Heart left ventricle (tissue), 16 donors: Measurements from ENCODE around the gene MRPL55. TPM values are rescaled to one million over a fixed set of nuclear protein-coding genes. Genes with fewer than 3 reads are reported as not detected.
"Not testable (repeated sequence)": the region's sequence is repeated elsewhere in the genome, so short reads cannot be mapped to it uniquely, and the experiment has no call there.

Source experiments
- ATAC-seq, 4 donors: fragments of 200-7000 bp; cut with Tn5 transposase; one replicate each; pipeline ENCODE4 v1.9.1; 2020 to 2022; ENCODE audit warnings: moderate library complexity in 4 of 4, mild to moderate bottlenecking in 3 of 4, moderate number of reproducible peaks in 1 of 4
- DNase-seq, 5 donors: peaks; one replicate each; pipeline ENCODE4 v3.0.0-alpha.2; 2020
- H3K27ac ChIP-seq, 12 donors: fragments of 200-600 bp; sonication (generic) in 4 of 12; one replicate each; pipeline versions ENCODE4 v1.5.0 to v1.8.0; 2016 to 2022; ENCODE audit warnings: mild to moderate bottlenecking in 2 of 12
- H3K27me3 ChIP-seq, 9 donors: fragments of 200-600 bp; sonication (generic) in 2 of 9; one replicate each; pipeline versions ENCODE4 v1.5.1 to v1.8.0; 2016 to 2022; ENCODE audit warnings: mild to moderate bottlenecking in 3 of 9
- H3K36me3 ChIP-seq, 9 donors: fragments of 200-600 bp; sonication (generic) in 2 of 9; one replicate each; pipeline versions ENCODE4 v1.5.0 to v1.8.0; 2018 to 2022; ENCODE audit warnings: mild to moderate bottlenecking in 2 of 9
- H3K4me1 ChIP-seq, 12 donors: fragments of 200-600 bp; sonication (generic) in 4 of 12; one replicate each; pipeline versions ENCODE4 v1.5.0 to v1.8.0; 2016 to 2022; ENCODE audit warnings: mild to moderate bottlenecking in 3 of 12
- H3K4me3 ChIP-seq, 12 donors: fragments of 200-600 bp; sonication (generic) in 4 of 12; one replicate each; pipeline versions ENCODE4 v1.5.0 to v1.8.0; 2017 to 2022; ENCODE audit warnings: mild to moderate bottlenecking in 9 of 12, moderate library complexity in 4 of 12
- H3K9me3 ChIP-seq, 12 donors: fragments of 200-600 bp; sonication (generic) in 4 of 12; one replicate each; pipeline versions ENCODE4 v1.5.0 to v1.8.0; 2016 to 2022; ENCODE audit warnings: mild to moderate bottlenecking in 1 of 12
- CTCF ChIP-seq, 12 donors: fragments of 200-600 bp; sonication (generic) in 4 of 12; IDR thresholded peaks; one replicate each; pipeline versions ENCODE4 v1.5.0 to v1.8.0; 2018 to 2022; ENCODE audit warnings: antibody characterized with exemption in 12 of 12, mild to moderate bottlenecking in 5 of 12
- POLR2A ChIP-seq, 2 donors: fragments of 450-650 bp; IDR thresholded peaks; one replicate each; pipeline ENCODE4 v1.6.1; 2017; ENCODE audit warnings: antibody characterized with exemption in 2 of 2, mild to moderate bottlenecking in 2 of 2, moderate library complexity in 2 of 2
- WGBS, 4 donors: extraction: QIAGEN DNeasy Blood & Tissue Kit in 2 of 4; methylation state at CpG; one replicate each; pipeline versions ENCODE4 v1.1.5 to v1.1.7; 2013 to 2018; 5-methylcytosine and 5-hydroxymethylcytosine counted together
- intact Hi-C, 10 donors: fragments of 100-400 bp; cut with DNase I; formaldehyde crosslinking; loops; one replicate each; pipeline versions ENCODE4 v1.11.1 to v1.14.2; 2022
- polyA plus RNA-seq, 2 donors: library from polyadenylated mRNA; stranded (reverse); fragments of 200-250 nt; gene quantifications; one replicate each; pipeline ENCODE4 v1.2.3, GENCODE V29; 2013
- total RNA-seq, 9 donors: library from RNA; depleted of rRNA in 2 of 9; stranded (reverse); fragments of >200 nt in 2 of 9; fragmentation: NEBNext Ultra II Directional in 3 of 9; extraction: Animal tissue kit (Norgen Biotek cat#: 25700) in 3 of 9; gene quantifications; one replicate each; pipeline versions ENCODE4 v1.1.0 to v1.2.4, GENCODE V29; 2016 to 2023
- donor health status: ischemic (EF 13 %, LVEDD 7.1; RV severe dilation, severe dysfunction).
- donor health status: healthy with polysubstance abuse.
- donor health status: DM: no; HTN: yes; CAD: no.
- donor health status: DM: no; HTN: no; CAD: no.
- donor health status: ischemic (EF 25% LVEDD 6.9; RV normal size, moderate dysfunction).
- donor health status: ischemic (EF 25% LVEDD 5.7; RV mildly dilated, moderate dysfunction).
- donor health status: healthy.
- donor health status: DM: yes; HTN: yes; CAD: no.
- donor health status: ischemic (EF 35%, LVEDD 5.7; RV mildly dilated, moderate dysfunction).
- donor health status: nonischemic (EF 11% LVEDD 7.7; RV severe dilation, severe dysfunction).
- donor health status: DM: yes; HTN: yes; CAD: no.
- donor health status: PGD.
- donor health status: ischemic (EF 29% LVEDD 5.4; RV normal size, mild dysfunction).
- donor health status: nonischemic (EF 23%, LVEDD 6.1; RV moderate dilation, normal function).

Gene MRPL55
- total and polyA plus RNA-seq, 11 donors = 35.5 to 141 (median 55.1) TPM

- peaks cover 5 to 23% (median 16%) of the 10 kb centered on the region in 12 donors for H3K4me1 ChIP-seq
- DNase-seq = no peak
These were observed 3.5 kb upstream of the MRPL55 start for GRCh38 chr1:228112617-228113016.

GRCh38 chr1:228112167-228112566 is 3.1 kb upstream of the MRPL55 start:
- Histone ChIP-seq H3K36me3 (peaks cover 0 to 10% (median 6%) of the 10 kb centered on the region in 9 donors), H3K9me3 (no peaks in the 10 kb centered on the region), H3K4me1 (peaks cover 5 to 24% (median 16%) of the 10 kb centered on the region in 12 donors), H3K27me3 (no peaks in the 10 kb centered on the region), H3K27ac (no peak overlapping the region), H3K4me3 (no peak overlapping the region)
- 91 to 95% (median 92%) methylated on average over 7 of the region's 7 CpGs for WGBS, 4 donors
- DNase-seq (no peak), ATAC-seq (no peak)
- intact Hi-C loops = no loop called here
- TF ChIP-seq POLR2A (IDR thresholded peaks at IDR 0.05) (no peak), CTCF (IDR thresholded peaks at IDR 0.05) (no peak)

More at GRCh38 chr1:228112617-228113016, 3.5 kb upstream of the MRPL55 start:
- ATAC-seq = no peak
- intact Hi-C loops = no loop called here
- H3K36me3 ChIP-seq = peaks cover 0 to 5% (median 2%) of the 10 kb centered on the region in 9 donors
- H3K4me3 ChIP-seq = no peak overlapping the region
- H3K27me3 ChIP-seq = no peaks in the 10 kb centered on the region
- TF ChIP-seq CTCF (IDR thresholded peaks at IDR 0.05) (no peak), POLR2A (IDR thresholded peaks at IDR 0.05) (no peak)
- WGBS, 4 donors = 82 to 93% (median 83%) methylated on average over 1 of the region's 1 CpG
- H3K27ac ChIP-seq = no peak overlapping the region
- H3K9me3 ChIP-seq = no peaks in the 10 kb centered on the region

- H3K27ac ChIP-seq, H3K9me3 ChIP-seq, DNase-seq, H3K4me3 ChIP-seq, ATAC-seq, H3K27me3 ChIP-seq, intact Hi-C loops: not testable (repeated sequence)
- WGBS, 4 donors = 98 to 99% (median 99%) methylated on average over 6 of the region's 6 CpGs
- Histone ChIP-seq H3K36me3 (peaks cover 0 to 18% (median 14%) of the 10 kb centered on the region in 9 donors), H3K4me1 (peaks cover 5 to 24% (median 16%) of the 10 kb centered on the region in 12 donors)
These were observed 2.2 kb upstream of the MRPL55 start for GRCh38 chr1:228111315-228111714.

GRCh38 chr1:228110556-228110955 is 1.5 kb upstream of the MRPL55 start:
- H3K27ac ChIP-seq = peak overlapping the region in 1 of 12 donors; percentile 95

More at GRCh38 chr1:228110556-228110955, 1.5 kb upstream of the MRPL55 start:
- Histone ChIP-seq H3K36me3 (peaks cover 0 to 25% (median 21%) of the 10 kb centered on the region in 9 donors), H3K9me3 (no peaks in the 10 kb centered on the region), H3K4me3 (peak overlapping the region in 2 of 12 donors; percentile 65 to 82), H3K27me3 (no peaks in the 10 kb centered on the region), H3K4me1 (peaks cover 5 to 24% (median 16%) of the 10 kb centered on the region in 12 donors)
- DNase-seq (no peak), ATAC-seq (no peak)
- intact Hi-C loops = no loop called here
- WGBS, 4 donors = 79 to 90% (median 86%) methylated on average over 7 of the region's 7 CpGs
- TF ChIP-seq CTCF (IDR thresholded peaks at IDR 0.05) = no peak
